ENCODE results near the gene GINS2. TPM values are rescaled to one million over a fixed set of nuclear protein-coding genes. Genes with fewer than 3 reads are reported as not detected.

GINS2 gene
- total and polyA plus RNA-seq, 9 donors, result 0.23 to 1.6 (median 1.4) TPM

DNA sequence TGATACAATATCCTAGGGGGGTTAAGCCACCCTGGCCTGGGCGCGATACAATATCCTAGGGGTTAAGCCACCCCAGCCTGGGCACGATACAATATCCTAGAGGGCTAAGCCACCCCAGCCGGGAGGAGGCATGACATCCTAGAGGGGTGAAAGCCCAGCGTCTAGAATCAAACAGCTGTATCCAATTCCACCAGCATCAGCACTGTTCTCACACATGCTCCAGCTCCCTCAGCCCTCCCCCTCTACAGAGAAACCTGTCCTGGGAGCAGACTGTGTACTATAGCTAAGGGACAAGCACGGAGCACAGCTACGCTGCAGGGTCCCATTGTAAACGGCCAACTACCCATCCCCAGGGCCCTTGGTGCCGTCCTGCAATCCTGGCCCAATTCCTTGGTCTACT, 6.2 kb downstream of the GINS2 start:
- intact Hi-C loops (cut with DNase I), result no loop called here
- no peak for DNase-seq
- Histone ChIP-seq H3K27me3 (no peaks in the 10 kb centered on the region), H3K4me3 (no peak overlapping the region), H3K4me1 (ENCODE audit: insufficient read depth) (no peaks in the 10 kb centered on the region), H3K9me3 (no peaks in the 10 kb centered on the region), H3K36me3 (no peaks in the 10 kb centered on the region), H3K27ac (no peak overlapping the region)
- WGBS, 3 donors, result 73 to 85% (median 84%) methylated on average over 9 of the region's 9 CpGs
- TF ChIP-seq EP300 (IDR thresholded peaks at IDR 0.05), result no peak
- TF ChIP-seq POLR2A (IDR thresholded peaks at IDR 0.05), result no peak
- TF ChIP-seq, protein P1, sequence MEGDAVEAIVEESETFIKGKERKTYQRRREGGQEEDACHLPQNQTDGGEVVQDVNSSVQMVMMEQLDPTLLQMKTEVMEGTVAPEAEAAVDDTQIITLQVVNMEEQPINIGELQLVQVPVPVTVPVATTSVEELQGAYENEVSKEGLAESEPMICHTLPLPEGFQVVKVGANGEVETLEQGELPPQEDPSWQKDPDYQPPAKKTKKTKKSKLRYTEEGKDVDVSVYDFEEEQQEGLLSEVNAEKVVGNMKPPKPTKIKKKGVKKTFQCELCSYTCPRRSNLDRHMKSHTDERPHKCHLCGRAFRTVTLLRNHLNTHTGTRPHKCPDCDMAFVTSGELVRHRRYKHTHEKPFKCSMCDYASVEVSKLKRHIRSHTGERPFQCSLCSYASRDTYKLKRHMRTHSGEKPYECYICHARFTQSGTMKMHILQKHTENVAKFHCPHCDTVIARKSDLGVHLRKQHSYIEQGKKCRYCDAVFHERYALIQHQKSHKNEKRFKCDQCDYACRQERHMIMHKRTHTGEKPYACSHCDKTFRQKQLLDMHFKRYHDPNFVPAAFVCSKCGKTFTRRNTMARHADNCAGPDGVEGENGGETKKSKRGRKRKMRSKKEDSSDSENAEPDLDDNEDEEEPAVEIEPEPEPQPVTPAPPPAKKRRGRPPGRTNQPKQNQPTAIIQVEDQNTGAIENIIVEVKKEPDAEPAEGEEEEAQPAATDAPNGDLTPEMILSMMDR (IDR thresholded peaks at IDR 0.05), result no peak

DNA sequence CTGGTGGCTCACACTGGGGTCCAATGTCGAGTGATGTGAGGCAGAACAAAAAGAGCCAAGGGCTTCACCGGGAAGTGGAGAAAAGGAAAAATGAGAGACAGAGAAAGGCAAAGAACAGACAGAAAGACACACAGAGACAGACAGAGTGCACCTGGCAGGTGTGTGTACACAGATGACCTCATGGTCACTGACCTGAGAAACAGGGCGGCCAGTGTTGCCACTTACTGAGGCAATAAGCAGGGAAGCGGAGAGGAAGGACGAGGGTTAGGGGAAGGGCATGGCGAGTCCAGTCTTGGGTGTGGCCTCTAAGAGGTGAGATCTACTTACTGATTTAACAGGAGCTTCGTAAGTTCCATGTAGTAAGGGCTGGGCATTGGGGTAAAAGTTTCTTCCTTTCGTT, 7.5 kb downstream of the GINS2 start:
- Histone ChIP-seq H3K4me1 (ENCODE audit: insufficient read depth) (no peaks in the 10 kb centered on the region), H3K27me3 (no peaks in the 10 kb centered on the region), H3K36me3 (no peaks in the 10 kb centered on the region), H3K9me3 (no peaks in the 10 kb centered on the region), H3K4me3 (no peak overlapping the region), H3K27ac (no peak overlapping the region)
- DNase-seq, result no peak
- TF ChIP-seq POLR2A (IDR thresholded peaks at IDR 0.05), result no peak
- WGBS, 3 donors, result 87 to 95% (median 89%) methylated on average over 8 of the region's 8 CpGs
- intact Hi-C loops (cut with DNase I), result no loop called here

DNA sequence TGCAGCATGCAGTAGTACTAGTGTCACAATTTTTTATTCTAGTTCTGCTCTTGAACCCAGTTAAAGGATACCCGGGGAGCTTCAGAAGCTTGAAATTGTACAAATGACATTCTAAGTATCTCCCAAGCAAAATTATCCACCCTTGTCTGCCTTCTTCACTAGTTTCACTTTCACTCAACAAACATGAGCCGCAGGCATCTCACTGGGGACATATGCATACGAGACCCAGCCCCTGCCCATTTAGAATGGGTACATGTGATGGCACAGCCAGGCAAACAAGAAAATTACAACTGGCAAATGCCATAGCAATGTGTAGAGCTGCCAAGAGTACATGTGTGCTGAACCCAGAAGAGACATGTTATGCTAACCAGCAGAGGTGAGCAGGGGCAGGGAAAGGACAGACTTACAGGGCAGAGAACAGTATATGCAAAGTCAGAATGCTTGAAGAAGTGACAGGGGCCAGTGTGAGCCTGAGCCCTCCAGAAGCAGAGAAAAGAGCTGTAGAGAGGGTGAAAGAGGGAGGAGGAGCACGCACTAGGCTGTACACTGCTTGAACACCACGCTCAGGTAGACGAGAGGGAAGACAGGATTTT, 8.3 kb downstream of the GINS2 start:
- H3K27me3 ChIP-seq, result no peaks in the 10 kb centered on the region
- no peaks in the 10 kb centered on the region for H3K9me3 ChIP-seq
- no peak overlapping the region for H3K27ac ChIP-seq
- H3K4me1 ChIP-seq (ENCODE audit: insufficient read depth), result no peaks in the 10 kb centered on the region
- intact Hi-C loops (cut with DNase I), result no loop called here
- no peak for TF ChIP-seq POLR2A (IDR thresholded peaks at IDR 0.05)
- TF ChIP-seq EP300 (IDR thresholded peaks at IDR 0.05), result no peak
- TF ChIP-seq, protein P1 (IDR thresholded peaks at IDR 0.05), result no peak
- no peak for DNase-seq
- no peak overlapping the region for H3K4me3 ChIP-seq
- WGBS, 3 donors, result 90 to 94% (median 90%) methylated on average over 6 of the region's 6 CpGs
- H3K36me3 ChIP-seq, result no peaks in the 10 kb centered on the region

DNA sequence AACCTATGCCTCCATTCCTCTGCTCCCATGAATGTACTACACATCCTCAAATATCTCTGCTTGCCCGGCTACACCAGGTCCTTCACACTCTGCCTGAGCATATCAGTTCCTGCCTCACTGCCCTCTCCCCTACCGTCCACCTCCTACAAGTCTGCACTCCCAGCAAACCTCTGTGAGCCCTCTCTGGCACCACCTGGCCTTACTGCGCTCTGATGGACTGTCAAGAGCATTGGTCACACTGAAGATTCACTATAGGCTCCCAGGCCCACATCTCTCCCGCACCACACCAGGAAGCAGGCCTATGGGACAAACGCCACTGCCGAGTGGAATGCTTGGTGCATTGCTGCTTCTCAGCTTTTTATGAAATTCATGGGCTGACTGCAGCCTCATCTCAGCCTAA, 8.9 kb downstream of the GINS2 start:
- intact Hi-C loops (cut with DNase I), result no loop called here

DNA sequence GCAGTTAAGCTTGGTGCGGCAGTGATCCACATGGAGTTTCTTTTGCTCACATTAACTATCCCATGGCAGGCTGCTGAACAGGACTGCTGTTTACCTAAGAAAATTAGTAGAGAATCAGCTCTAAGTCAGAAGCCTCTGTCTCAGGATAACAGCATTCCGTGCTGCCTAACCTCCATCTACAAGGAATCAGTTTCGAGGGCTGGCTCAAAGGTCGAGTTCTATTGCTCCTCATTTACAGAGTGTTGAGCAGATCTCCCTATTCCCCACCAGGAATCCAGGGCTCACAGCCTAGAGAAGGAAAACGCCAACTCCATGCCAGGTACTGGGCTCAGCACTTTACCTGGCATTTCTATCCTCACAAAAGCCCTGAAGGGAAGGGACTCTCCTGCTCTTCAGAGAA, 9.9 kb downstream of the GINS2 start:
- H3K36me3 ChIP-seq, result no peaks in the 10 kb centered on the region
- intact Hi-C loops (cut with DNase I), result no loop called here

More for the DNA sequence above, 8.9 kb downstream of the GINS2 start:
- 81 to 92% (median 86%) methylated on average over 6 of the region's 6 CpGs for WGBS, 3 donors
- TF ChIP-seq EP300 (IDR thresholded peaks at IDR 0.05) (no peak), POLR2A (IDR thresholded peaks at IDR 0.05) (no peak)
- TF ChIP-seq, protein P1 (IDR thresholded peaks at IDR 0.05), result no peak
- Histone ChIP-seq H3K4me3 (no peak overlapping the region), H3K36me3 (no peaks in the 10 kb centered on the region), H3K9me3 (no peaks in the 10 kb centered on the region), H3K4me1 (ENCODE audit: insufficient read depth) (no peaks in the 10 kb centered on the region), H3K27me3 (no peaks in the 10 kb centered on the region), H3K27ac (no peak overlapping the region)
- DNase-seq, result no peak

More for the DNA sequence above, 9.9 kb downstream of the GINS2 start:
- peaks cover 4% of the 10 kb centered on the region for H3K4me1 ChIP-seq (ENCODE audit: insufficient read depth)
- no peak overlapping the region for H3K27ac ChIP-seq
- no peaks in the 10 kb centered on the region for H3K9me3 ChIP-seq
- H3K4me3 ChIP-seq, result no peak overlapping the region
- 89 to 92% (median 92%) methylated on average over 5 of the region's 5 CpGs for WGBS, 3 donors
- TF ChIP-seq EP300 (IDR thresholded peaks at IDR 0.05) (no peak), POLR2A (IDR thresholded peaks at IDR 0.05) (no peak)
- TF ChIP-seq, protein P1 (IDR thresholded peaks at IDR 0.05), result no peak
- H3K27me3 ChIP-seq, result no peaks in the 10 kb centered on the region
- DNase-seq, result no peak

All from ovary (tissue), 9 donors.